GM12801 (cell line): ENCODE data around the gene TTC34.

Source experiments
- TF ChIP-seq, protein P1 (sequence below): IDR thresholded peaks from one replicate; pipeline ENCODE4 v1.5.1; 2011; ENCODE audit warnings: control low read depth; ENCODE audit not compliant: insufficient read length; ENCODE audit errors: extremely low read depth

TTC34 gene

GRCh38 chr1:2787163-2787911, 14.2 kb downstream of the TTC34 start:
- TF ChIP-seq, protein P1, sequence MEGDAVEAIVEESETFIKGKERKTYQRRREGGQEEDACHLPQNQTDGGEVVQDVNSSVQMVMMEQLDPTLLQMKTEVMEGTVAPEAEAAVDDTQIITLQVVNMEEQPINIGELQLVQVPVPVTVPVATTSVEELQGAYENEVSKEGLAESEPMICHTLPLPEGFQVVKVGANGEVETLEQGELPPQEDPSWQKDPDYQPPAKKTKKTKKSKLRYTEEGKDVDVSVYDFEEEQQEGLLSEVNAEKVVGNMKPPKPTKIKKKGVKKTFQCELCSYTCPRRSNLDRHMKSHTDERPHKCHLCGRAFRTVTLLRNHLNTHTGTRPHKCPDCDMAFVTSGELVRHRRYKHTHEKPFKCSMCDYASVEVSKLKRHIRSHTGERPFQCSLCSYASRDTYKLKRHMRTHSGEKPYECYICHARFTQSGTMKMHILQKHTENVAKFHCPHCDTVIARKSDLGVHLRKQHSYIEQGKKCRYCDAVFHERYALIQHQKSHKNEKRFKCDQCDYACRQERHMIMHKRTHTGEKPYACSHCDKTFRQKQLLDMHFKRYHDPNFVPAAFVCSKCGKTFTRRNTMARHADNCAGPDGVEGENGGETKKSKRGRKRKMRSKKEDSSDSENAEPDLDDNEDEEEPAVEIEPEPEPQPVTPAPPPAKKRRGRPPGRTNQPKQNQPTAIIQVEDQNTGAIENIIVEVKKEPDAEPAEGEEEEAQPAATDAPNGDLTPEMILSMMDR = no peak

GRCh38 chr1:2786329-2787162, 14.9 kb downstream of the TTC34 start:
- TF ChIP-seq, protein P1 = no peak

- TF ChIP-seq, protein P1 = no peak
Measured at GRCh38 chr1:2785631-2786328, 15.7 kb downstream of the TTC34 start.

DNA sequence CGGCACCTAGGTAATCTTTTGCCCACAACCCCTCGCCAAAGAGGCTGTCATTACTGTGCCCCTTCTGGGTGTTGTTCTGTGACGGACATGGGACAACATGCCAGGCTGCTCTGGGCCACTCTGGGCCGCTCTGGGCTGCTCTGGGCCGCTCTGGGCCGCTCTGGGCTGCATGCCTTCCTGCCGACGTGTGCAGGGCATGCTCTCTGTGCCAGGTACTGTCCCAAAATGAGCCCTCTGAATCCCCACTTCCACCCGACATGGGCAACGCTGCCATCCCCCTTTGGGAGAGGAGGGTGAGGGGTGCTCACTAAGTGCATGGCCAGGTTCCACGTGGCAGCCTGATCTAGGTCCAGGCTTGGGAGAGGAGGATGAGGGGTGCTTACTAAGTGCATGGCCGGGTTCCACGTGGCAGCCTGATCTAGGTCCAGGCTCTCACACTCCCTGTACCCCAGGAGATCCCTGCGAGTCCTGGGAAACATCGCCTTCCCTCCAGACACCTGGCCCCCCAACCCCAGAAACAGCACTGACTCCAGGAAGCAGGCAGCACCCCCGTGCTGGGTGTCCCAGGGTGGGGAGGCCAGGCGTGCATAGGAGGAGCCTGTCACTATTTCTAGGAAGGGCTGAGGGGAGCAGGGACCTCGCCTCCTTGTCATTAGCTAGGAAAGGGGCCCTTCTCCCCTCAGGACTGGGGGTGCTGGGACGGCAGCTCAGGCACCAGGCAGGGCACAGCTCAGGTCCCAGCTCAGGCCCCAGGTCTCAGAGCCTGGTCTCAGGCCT, 16.5 kb downstream of the TTC34 start:
- TF ChIP-seq, protein P1 = no peak

- TF ChIP-seq, protein P1 = no peak
Measured at GRCh38 chr1:2783435-2784397, 17.8 kb downstream of the TTC34 start.

- TF ChIP-seq, protein P1 = no peak
Measured at GRCh38 chr1:2783069-2783434, 18.4 kb downstream of the TTC34 start.
